IPS-NIHi7 (cell line): ENCODE results near the gene MED23.

Experiments used
- DNase-seq: peaks from one replicate; pipeline ENCODE4 v3.0.0; 2012; ENCODE audit warnings: mixed read lengths; ENCODE audit errors: extremely low spot score

MED23 gene

GRCh38 chr6:131641554-131641953, 13.5 kb upstream of the MED23 start:
- no peak for DNase-seq

- DNase-seq, result no peak
Measured at GRCh38 chr6:131640576-131640975, 12.5 kb upstream of the MED23 start.

DNA sequence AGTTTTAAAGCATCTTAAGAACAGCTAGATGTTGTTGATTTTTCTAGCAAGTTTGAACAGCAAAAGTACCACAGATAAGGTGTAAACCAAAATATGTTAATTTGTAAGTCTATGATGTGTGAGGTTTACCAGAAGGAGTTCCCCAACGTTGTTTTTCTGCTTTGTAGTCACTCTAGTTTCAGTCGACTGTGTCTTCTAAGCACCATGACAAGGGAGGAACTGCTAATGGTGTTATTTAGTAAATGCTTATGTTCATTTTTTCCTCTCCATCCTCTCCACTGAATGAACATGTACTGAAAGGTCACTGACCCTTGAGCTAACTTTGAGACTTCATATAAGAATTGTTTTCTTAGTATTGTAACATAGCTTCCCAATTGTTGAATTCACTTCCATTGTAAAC, 12.1 kb upstream of the MED23 start:
- no peak for DNase-seq

DNA sequence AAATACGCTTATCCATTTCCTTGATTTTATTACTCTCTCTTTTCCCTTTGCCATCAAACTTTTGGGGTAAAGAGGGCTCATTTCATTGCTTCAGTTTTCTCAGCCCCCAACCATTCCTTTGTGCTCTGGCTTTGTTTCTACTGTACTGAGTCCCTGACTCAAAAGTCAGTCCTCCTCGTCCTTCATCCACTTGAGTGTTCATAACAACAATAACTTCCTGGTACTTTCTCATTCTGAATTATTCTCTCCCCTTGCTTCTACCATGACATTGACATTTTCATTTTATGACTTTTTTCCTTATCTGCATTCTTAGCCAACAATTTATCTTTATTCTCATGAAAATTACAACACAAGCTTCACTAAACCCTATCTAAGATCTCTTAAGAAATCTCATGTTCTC, 10.0 kb upstream of the MED23 start:
- no peak for DNase-seq

GRCh38 chr6:131636880-131637792, 9.1 kb upstream of the MED23 start, which contains the start of gene ENPP3:
TSS of gene ENPP3 (plus strand) at chr6:131637302. CDS start at chr6:131637385, 83 bp downstream.
- DNase-seq, result no peak

GRCh38 chr6:131635384-131636340, 7.6 kb upstream of the MED23 start:
- no peak for DNase-seq

GRCh38 chr6:131631625-131632289, 3.7 kb upstream of the MED23 start:
- no peak for DNase-seq

GRCh38 chr6:131629651-131630050, 1.6 kb upstream of the MED23 start:
- DNase-seq, result no peak

- no peak for DNase-seq
Measured at GRCh38 chr6:131628726-131629125, 684 bp upstream of the MED23 start.

DNA sequence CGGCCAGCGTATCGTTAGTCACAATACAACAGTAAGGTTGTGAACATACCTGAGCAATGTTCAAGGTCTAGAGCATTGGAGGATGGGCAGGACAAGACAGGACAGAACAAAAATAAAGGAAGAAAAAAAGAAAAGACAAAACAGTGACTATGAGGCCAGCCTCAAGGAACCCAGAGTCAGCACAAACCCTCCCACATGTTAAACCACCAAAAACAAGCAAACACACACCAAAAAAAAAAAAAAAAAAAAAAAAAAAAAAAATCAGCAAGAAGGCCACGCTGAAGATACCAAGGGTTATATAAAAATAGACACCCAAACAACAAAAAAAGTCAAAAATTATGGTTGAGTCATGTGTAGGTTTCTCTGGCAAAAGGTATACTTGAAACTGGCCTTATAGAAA, 12.8 kb downstream of the MED23 start:
- no peak for DNase-seq

DNA sequence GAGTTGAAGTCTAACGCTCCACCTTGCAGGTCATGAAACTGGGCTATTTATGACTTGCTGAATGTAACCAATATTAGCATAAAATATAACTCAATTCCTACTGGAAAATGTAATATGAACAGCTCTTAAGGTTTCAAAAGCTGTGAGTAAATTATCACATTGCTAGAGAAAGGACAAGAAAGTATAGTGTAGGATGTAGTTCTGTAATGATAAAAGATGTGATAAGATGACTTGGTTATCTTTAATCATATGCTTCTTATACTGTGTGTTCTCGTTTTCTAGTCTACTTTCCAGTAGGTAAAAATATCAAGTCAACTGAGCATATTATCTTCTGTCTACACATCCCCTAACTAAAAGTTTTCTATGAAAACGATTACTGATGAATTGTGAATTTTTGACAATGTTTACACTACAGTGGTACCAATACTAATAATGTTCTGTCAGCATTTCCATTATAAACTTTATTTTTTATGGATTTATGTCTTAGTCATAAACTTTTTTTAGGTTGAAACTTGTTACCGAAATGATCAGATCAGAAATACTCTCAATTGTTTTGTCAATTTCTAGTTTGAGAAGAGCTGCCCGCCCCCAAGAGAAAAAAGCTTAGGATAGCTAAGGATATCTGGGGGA, 14.6 kb downstream of the MED23 start:
- no peak for DNase-seq

- no peak for DNase-seq
Measured at GRCh38 chr6:131602781-131603312, 25.2 kb downstream of the MED23 start.

- no peak for DNase-seq
Measured at GRCh38 chr6:131600716-131601115, 27.3 kb downstream of the MED23 start.

- peak; percentile 15 for DNase-seq
Measured at GRCh38 chr6:131597446-131597845, 30.6 kb downstream of the MED23 start.

DNA sequence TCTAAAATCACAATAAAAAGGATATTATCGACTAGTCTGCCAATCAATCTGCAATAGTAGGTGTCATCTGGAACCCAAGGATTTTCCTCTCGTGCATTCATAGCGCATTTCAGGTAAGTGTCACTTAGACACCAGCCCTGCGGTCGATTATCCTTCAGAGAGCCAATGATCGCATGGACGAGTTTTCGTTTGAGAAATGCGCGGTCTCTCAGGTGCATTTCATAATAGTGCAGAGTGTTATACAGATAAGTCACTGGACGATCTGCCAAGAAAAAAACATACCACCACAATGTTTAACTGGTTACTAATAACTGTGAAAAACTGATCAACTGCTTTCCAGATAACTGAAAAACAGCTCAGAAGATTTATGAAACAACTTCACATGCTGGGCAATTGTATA, 34.0 kb downstream of the MED23 start:
- no peak for DNase-seq

DNA sequence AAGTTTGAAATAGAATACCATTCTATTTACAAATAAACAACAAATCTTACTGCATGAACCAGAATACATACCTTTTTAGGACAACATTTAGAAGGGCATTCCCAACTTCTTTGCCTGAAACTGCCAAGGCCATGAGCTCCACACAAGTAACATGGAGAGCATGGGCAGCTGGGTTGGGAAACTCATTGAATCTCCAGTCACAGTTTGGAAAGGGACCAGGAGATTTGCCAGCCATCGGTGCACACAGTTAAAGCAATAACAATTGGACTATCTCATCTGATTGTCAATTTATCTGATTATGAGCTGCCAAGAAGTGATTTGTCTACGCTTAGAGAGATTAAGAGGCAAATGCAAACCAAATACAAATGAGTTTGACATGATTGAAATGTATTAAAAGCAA, 35.1 kb downstream of the MED23 start:
- DNase-seq, result no peak

DNA sequence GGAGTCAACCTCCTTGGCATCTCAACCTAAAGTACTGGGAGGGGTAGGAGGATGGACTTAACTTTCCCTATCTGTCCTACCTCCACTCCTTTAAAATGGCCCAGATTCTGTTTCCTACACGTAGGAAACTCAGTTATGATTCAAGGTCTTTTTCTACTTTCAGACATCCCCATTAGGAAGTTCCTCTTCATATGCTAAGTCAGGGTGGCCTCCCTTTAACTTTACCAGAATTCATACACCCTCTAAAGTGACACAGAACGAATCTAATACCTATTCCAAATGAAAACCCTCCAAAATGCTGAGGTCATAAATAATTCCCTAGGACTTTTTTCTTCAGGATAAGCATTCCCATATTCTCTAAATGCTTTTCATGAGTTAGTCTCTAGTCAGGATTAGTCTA, 39.4 kb downstream of the MED23 start:
- DNase-seq, result no peak

- no peak for DNase-seq
Measured at GRCh38 chr6:131587909-131588308, 40.1 kb downstream of the MED23 start.

DNA sequence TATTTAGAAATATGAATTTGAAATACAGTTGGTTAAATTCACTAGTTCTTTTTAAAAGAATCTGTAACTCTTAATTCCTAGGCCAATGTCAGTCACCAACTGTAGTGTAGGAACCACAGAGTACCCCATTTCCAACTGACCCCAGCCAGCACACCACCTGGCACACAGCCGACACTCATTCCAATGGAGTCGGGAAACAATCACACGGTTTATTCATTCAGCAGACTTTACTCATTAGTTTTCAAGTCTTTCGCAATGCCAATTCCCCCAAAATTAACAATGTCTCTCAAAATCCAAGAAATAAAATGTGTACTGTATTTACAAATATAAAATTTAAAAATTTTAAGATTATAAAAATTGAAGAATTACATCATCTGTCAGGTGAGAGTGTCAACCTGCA, 41.5 kb downstream of the MED23 start:
- DNase-seq, result no peak

DNA sequence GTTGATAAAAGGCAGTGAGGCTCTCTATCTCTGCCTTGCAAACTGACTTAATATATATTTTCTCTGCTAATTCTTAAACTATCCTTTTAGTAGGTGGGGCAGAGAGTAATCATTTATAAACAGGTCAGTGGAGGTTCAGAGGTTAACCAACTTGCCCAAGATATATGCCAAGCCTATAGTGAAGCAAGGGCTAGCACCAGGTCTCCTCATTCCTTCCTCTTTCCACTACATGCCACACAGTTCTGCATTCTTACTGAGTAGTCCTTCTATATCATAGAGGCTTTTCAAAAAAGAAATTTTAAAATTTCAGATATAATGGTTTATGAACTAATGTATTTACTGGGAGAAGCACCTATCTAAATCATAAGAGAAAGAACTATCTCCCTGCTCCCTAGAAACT, 46.5 kb downstream of the MED23 start:
- no peak for DNase-seq

DNA sequence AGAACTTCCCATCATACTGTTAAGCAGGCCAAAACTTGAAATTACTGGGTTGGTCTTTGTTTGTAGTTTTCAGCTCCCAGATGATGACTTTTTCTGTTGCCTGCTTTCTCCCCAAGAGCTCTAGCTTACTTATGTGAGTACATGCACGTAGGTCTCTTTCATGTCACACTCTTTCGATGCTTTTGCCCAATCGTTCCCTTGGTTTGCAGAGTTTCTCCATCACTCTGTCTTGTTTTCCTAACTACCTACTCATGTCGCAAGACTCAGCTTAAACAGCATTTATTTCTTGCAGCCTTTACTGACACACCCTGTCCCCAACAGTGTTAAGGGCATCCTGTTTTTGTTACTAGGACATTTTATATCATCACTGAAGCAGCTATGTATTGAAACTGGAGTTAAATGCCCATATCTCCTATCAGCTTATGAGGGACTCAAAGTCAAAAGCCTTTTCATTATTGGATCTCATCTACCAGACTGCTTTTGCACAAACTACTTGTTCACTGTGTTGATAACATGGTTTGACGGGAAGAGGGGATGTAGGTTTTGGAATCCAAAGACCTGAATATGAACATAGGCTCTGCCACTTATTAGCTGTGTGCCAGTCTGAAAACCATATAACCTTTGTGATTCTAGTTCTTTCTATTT, 52.1 kb downstream of the MED23 start:
- DNase-seq, result no peak
